ENCODE measurements around the gene XRCC5.
"Not testable (repeated sequence)": the region's sequence is repeated elsewhere in the genome, so short reads cannot be mapped to it uniquely, and the experiment has no call there.

The XRCC5 gene

DNA sequence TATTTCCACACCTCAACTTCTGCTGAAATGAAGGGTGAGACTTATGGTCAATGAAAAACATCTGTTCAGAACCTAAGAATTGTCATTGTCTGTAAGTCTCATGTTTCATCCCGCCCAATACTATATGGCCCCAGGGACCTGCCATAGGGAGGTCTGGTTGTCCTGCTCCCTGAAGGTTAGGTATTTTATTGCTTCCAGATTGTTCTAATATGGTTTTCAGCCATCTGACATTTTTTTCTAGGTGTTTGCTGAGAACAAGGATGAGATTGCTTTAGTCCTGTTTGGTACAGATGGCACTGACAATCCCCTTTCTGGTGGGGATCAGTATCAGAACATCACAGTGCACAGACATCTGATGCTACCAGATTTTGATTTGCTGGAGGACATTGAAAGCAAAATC is 7.3 kb downstream of the XRCC5 start:
- DNase-seq (ENCODE audit: low read depth in 2 of 3, low spot score in 2 of 3) = no peak

DNA sequence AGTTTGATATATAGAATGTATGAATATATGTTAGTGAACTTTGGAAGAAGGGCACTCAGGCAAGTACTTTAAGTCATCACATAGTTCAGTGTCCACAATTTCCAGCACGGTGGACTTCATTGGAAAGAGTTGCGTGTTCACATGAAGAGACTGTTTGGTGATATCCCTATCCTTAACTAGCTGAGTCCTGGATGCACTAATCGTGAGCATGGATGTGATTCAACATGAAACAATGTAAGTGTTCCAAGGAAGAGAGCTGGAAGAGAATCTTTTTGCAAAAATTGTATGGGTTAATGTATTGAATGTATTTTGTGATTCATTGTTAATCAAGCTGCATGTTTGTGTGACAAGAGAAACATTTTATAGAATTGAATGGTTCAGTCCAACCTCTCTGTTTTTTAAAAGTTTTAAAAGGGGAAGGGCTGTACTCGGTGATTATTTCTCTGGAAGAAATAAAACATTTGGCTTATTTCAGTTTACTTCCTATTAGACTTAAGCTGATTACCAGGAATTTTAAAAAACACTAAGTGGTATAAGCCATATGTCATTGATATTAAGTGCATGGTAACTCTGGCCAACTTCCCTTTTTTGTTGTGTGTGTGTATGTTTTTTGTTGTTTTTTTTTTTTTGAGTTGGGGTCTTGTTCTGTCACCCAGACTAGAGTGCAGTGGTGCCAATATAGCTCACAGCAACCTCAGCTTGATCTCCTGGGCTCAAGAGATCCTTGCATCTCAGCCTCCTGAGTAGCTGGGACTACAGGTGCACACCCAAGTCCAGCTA is 8.6 kb downstream of the XRCC5 start:
- DNase-seq (ENCODE audit: low read depth in 2 of 3, low spot score in 2 of 3) = no peak

DNA sequence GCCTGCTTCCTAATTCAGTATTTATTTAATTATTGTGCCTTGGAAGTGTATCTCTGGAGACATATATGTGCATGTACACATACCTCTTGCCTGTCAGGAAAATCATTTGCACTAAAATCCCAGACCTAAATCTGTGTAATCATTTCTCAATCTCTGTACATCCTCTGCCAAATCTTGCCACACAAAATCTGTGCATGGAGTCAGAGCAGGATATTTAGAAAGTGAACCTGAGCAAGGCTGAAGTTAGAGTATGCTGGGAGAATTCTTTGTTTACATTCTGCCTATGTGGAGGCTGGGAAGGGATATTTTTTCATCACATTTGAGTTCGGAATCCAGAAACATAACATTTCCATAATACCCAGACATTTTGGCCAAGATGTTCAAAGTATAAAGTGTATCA is 9.3 kb downstream of the XRCC5 start:
- no peak for DNase-seq (ENCODE audit: low read depth in 2 of 3, low spot score in 2 of 3)

DNA sequence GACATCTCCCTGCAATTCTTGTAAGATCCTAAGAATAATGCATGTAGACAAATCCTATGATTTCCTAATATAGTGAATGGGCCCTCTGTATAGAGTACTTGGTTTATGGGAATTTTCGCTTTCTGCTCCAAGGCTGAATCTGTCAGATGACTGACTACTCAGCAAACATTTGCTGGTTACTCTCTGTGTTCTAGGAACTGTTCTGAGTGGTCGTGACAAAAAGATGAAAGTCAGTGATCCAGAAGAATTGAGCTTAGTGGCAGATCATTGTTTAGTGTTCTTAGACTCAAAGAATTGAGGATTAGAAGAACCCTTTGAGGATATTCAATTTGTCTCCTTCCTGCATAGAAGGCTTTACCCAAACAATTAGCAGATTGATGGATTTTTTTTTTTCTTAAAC is 10.0 kb downstream of the XRCC5 start:
- no peak for DNase-seq (ENCODE audit: low read depth in 2 of 3, low spot score in 2 of 3)

DNA sequence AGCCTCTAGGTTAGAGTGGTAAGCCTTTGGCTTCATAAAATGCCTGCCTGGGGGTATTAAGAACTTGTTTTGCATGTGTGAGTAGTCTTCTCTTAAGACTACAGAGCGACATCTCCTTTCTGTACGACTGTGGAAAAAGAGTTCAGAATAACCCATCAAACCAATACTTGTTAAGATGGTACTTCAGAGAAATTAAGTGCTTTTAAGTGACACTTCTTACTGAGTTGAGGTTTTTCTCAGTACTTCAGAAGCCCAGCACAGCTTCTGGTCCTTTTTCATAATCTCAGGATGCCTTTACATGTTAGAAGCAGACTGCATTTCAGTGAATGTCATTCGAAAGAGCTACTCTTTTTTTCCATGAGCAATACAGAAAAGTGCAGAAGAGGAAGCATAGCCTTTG is 10.8 kb downstream of the XRCC5 start:
- no peak for DNase-seq (ENCODE audit: low read depth in 2 of 3, low spot score in 2 of 3)

DNA sequence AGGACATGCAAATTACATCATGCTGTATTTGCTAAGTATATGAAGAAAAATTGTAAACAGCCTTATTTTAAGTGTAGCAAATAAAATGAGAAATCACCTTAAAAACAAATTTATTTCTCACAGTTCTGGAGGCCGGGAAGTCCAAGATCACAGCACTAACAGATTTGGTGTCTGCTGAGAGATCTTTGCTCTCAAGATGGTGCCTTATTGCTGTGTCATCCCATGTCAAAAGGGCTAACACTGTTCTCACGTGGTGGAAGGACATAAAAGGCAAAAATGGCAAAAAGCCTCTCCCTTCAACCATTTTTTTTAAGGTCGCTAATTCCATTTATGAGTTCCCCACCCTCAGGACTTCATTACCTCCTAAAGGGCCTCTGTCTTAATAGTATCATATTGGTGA is 12.1 kb downstream of the XRCC5 start:
- no peak for DNase-seq (ENCODE audit: low read depth in 2 of 3, low spot score in 2 of 3)

DNA sequence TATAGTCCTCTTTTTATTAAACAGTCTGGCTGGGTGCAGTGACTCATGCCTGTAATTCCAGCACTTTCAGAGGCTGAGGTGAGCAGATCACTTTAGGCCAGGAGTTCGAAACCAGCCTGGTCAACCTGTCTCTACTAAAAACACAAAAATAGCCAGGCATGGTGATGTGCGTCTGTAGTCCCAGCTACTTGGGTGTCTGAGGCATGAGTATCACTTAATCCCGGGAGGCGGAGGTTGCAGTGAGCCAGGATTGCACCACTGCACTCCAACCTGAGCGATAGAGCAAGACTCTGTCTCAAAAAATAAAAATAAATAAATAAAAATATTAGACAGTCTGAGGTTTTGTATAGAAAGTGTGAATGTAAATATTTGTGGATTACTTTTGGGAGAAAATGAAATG is 17.8 kb downstream of the XRCC5 start:
- no peak for DNase-seq (ENCODE audit: low read depth in 2 of 3, low spot score in 2 of 3)

DNA sequence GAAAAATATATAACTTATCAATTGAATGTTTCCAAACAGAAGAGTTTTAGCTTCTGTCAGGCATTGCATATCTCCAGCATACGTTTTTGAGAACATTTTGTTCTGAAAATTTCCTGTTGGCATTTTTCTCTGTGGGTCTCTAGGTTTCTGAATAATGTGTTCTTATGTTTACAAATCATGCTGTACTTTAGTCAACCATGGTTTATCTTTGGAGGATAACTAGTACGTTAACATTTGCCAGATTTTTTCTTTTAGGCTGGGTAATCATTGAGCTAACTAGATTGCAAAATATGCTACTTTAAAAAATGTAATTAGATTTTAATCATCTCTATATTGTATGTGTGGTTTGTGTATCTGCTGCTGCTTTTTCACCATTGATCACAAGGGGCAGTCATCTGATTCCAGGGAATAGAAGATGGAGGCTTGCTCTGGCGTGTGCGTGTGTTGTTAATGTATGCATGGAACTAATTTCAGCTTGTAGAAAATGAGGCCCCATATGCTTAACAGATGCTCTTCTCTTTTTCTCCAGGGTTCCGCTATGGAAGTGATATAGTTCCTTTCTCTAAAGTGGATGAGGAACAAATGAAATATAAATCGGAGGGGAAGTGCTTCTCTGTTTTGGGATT is 21.3 kb downstream of the XRCC5 start:
- DNase-seq (ENCODE audit: low read depth in 2 of 3, low spot score in 2 of 3) = no peak

DNA sequence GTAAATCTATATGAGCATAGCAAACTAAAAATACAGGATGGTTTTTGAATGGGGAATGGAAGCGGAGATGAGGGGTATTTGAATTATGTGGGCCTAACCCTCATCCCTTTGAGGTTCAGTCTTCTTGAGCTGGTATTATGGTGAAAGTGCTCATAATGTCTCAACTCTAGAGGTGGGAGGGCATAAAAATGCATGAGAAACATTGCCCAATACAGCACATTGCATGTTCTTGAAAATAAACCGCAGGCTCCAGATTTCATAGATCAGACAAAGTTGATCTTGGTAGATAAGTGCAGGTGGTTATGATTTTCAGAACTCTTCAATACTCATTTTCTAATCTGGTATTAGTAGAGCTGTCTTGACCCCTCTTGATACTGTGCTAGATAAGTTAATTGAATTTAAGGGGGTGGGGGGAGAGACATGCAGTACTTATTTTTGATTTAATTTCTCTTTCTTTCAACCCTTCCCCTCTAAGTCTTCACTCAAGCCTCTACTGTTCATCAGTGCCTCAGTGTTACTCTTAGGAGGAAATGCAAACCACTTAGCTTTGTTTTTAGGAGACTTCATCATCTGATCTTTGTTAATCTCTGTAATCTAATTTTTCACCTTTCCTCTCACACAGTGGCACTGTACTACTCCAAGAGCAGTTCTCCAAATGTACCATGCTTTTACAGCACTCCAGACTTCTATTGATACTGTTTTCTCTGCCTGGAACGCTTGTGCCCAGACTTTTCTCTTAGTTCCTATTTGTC is 22.2 kb downstream of the XRCC5 start:
- DNase-seq (ENCODE audit: low read depth in 2 of 3, low spot score in 2 of 3) = no peak

DNA sequence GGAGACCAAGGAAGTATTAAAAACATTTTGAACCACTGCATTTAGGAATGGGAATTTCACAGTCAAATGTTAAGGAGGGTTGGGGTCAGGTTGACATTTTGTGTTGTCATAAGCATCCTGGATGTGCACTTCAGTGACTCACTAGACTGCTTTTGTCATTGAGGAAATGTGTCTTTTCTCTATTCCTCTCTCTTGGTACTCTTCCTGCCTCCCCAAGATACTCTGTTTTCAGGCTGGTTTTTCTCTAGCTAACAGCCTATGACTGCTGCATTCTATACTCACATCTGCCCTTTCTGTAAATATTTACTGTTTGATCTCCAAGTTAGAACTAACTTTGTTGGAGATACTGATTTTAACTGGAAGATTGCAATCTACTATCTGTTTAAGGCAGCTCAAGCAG is 23.4 kb downstream of the XRCC5 start:
- no peak for DNase-seq (ENCODE audit: low read depth in 2 of 3, low spot score in 2 of 3)

DNA sequence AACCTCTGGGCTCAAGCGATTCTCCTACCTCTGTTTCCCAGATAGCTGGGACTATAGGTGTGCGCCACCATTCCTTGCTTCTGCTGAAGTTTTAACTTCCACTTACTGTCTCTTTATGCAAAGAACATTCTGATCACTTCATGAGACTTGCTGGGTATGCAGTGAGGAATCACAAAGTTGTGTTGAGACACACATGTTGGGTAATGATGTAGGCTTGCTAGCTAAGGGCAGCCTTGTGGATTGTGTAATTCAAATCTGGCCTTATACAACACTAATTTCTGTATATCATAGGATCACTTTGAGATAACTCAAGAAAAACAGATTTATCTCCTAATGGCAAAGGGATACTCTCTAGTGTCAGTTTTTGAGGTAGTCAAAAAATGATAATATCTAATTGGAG is 24.2 kb downstream of the XRCC5 start:
- no peak for DNase-seq (ENCODE audit: low read depth in 2 of 3, low spot score in 2 of 3)

DNA sequence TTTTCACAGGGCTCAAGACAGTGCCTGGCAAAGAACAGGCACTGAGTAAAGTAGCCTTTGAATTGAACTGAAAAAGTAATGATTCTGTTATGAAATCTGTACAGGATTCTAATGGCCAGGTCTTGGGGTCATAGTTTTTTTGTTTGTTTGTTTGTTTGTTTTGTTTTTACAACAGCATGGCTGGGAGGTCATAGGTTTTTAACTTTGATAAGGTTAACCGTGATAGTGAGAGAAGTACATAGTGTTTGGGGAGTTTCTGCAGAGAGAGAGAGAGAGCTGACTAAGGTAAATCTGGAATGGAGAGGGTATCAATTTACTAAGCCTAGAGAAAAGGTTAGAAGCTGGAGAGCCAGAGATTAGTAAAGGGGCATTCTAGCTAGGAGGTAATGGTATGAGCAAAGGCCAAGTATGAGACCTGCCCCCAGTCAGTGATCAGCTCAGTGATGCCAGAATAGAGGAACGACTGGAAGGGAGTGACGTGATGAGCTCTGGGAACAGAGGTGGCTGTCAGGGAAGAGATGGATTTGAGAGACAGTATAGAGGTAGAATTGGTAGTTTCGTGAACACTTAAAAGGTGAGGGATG is 25.9 kb downstream of the XRCC5 start:
- DNase-seq (ENCODE audit: low read depth in 2 of 3, low spot score in 2 of 3) = no peak

DNA sequence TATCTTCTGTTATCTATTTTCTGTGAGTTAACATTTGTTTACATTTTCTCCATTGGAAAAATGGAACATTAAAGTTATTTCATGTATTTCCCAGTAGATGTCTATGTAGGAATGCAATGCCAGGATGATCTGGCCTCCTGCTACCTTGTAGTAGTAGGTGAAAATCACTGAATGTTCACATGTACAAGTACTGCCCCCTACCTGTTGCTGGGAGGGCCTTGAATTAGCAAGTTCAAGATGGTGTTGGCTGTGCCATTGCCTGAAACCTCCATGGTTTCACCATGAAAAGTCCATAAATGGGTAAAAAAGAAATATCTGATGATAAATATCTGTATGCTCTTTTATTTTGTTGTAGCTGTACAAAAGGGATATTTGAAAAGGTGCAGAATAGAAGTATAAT is 30.7 kb downstream of the XRCC5 start:
- DNase-seq (ENCODE audit: low read depth in 2 of 3, low spot score in 2 of 3) = no peak

DNA sequence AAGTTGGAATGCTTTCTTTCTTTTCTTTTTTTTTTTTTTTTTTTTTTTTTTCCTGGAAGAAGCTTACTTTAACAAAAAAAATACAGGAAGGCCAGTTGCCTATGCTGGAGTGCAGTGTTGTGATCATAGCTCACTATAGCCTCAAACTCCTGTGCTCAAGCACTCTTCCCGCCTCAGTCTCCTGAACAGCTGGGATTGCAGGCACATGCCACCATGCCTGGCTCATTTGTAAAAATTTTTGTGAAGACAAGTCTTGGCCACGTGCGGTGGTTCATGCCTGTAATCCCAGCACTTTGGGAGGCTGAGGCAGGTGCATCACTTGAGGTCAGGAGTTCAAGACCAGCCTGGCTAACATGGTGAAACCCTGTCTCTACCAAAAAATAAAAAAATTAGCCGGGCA is 32.4 kb downstream of the XRCC5 start:
- not testable (repeated sequence) for DNase-seq (ENCODE audit: low read depth in 2 of 3, low spot score in 2 of 3)

DNA sequence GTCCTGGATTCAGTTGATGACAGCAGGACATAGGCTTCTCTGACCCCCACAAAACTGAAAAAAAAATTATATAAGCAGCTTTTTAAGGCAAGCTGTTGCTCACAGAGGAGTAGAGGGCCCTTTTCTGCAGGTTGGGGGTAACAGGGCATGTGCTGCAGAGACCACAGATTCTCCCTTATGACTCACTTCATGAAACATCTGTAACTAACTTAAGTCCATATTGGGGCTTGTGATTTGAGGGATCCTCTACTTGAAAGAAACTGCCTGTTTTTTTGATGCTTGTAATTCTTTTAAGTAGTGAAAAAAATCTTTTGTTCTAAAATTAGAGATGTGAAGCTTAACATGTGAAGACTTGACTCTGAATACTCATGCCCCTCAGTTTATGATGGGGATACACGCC is 33.4 kb downstream of the XRCC5 start:
- DNase-seq (ENCODE audit: low read depth in 2 of 3, low spot score in 2 of 3) = no peak

DNA sequence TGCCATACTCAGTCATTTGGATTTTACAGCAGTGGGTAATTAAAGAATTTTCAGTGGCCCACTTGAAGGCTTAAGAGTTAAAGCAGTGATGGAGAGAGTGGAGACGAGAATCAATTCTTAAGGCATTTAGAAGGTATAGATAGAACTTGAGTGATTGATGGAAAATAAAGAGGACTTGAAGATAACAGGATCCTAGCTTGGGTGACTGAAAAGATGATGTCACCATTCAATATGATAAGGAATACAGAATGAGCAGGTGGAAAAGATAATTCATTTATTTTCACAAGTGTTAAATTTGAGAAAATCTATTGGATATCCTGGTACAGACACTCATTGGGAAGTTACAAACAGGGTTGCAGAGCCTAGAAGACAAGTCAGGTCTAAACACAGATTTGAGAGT is 35.2 kb downstream of the XRCC5 start:
- DNase-seq (ENCODE audit: low read depth in 2 of 3, low spot score in 2 of 3) = no peak

DNA sequence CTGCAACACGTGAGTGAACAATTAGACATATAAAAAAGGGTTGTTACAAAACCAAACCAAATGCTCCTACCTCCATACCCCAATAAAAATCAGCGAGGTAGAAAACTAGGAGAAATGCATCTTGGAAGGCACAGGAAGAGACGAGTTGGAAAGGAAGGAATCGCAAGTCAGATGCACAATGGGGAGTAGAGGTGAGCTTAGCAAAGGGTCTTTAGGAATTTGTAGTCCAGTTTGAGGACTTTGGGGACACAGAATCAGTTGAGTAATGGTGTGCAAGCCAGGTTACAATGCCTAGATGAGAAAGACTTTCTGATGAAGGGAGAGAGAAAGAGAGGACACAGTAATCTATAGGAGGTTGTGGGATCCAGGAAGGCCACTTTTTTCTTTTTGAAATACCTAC is 35.7 kb downstream of the XRCC5 start:
- DNase-seq (ENCODE audit: low read depth in 2 of 3, low spot score in 2 of 3) = no peak

DNA sequence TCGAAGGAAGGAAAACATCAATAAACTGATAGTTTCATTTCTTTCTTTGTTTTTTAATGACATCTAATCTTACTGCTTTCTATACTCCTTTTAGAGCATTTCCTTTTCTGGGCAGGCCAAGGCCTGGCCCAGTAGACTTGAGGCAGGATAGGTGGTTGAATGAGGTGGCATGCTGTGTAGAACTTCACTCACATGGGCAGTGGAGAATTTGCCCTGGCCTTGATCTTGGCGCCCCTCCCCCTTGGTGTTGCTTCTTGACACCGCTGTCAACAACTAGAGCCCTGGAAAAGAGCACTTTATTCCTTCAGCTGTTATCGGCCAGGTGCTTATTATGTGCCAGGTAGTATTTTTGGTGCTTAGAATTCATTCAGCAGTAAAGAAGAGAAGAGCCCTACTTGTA is 37.4 kb downstream of the XRCC5 start:
- DNase-seq (ENCODE audit: low read depth in 2 of 3, low spot score in 2 of 3) = no peak

DNA sequence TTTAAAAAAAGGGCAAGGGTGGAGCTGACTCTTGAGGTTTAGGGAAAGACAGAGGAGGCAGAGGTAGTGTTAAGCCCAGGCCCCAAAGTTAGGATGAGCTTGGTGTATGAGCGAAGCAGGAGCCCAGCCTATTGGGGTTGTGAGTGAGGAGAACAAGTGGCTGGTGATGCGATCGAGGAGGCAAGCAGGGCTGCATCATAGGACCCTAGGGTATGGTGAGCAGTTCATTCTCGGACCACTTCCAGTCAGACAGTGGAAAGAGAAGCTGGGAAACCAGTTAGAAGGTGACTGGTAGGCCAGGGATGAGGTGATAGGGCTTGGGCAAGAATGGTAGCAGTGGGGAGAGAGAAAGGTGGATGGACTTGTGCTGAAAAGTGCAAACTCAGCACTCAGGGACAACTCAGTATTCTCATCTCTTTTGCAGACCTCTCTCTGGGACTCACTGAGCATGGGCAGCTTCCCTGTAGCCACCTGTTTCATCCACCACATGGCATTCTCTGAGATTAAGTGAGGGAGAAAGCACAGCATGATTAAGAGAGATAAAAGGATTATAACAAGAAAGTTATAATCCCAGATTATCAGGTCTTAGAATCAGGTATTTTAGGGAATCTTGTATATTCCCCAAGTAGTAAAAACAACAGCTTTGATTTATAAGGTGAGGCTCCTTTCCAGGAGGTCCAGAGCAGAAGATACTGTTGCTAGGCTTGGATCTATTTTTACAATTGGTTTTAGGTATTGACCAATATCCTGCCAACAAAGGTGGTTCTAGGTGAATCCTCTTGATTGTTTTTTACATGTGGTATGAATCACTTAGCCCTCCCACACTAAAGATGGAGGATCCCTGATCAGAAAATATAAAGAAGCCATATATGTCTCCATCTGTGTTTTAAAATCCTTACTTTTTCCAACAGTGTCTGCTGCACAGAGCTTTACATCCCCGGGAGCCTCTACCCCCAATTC is 38.3 kb downstream of the XRCC5 start:
- DNase-seq (ENCODE audit: low read depth in 2 of 3, low spot score in 2 of 3) = no peak

DNA sequence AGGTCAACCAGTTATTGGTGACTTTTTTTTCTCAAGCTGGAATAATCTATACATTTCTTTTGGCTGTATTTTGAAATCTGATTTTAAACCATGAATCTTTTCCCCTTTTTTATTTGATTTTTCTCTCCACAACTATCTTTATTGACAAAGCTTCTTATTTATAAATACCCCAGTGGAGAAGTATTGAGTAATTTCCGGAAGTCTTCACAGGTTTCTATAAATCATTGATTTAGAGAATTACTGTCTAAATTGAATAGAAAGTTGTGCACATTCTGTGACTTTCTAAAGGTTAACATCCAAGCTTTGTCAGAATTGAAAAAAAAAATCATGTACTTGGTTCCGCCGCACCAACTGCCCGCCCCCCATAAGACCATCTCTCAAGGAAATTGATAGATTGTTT is 39.8 kb downstream of the XRCC5 start:
- no peak for DNase-seq (ENCODE audit: low read depth in 2 of 3, low spot score in 2 of 3)

DNA sequence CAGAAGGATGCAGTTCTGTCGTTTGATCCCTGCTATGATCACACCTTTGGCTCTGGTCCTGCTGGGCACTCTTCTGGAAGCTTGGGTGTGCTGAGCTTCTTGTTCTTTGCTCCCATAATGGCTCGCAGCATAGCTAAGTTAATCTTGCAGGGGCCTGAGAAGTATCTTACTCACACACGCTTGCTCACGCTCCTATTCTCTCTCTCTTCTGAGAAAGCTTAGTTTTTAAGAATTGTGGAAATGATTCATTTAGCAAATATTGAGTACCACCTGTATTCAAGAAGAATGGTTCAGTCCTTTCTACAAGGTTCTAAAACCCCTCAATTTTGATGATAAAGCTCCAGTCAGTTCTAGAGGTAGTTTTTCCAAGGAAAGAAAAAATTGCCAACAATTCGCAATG is 40.6 kb downstream of the XRCC5 start:
- no peak for DNase-seq (ENCODE audit: low read depth in 2 of 3, low spot score in 2 of 3)

All from activated CD8-positive, alpha-beta memory T cell treated with anti-CD3 and anti-CD28 coated beads for 48 hours (primary cell).